Stimulated activated CD8-positive, alpha-beta memory T cell treated with anti-CD3 and anti-CD28 coated beads, Interleukin-4, amount 100 ng/mL, for 48 hours (primary cell): Measurements from ENCODE around the gene SAT1.

Source experiments
- DNase-seq: peaks from one replicate; pipeline ENCODE4 v3.0.0-alpha.2; 2020

SAT1 gene

DNA sequence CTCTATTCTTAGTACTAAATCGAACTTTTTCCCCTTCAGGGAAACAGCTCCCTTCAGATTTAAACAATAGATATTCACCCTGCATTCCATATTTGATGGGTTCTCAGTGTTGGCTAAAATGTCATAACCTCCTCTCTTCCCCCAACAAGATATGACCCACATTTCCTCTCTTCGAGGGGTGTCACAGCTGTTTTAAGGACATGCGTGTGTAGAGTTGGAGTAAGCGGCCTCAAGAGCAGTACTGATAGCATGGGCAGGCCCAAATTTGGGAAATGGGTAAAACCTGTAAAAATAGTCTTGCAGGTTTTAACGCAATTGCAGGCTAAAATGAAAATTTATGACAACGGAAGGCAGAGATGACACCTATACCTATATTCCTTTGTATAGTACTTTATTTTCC is 28.7 kb downstream of the SAT1 start:
- DNase-seq: no peak

DNA sequence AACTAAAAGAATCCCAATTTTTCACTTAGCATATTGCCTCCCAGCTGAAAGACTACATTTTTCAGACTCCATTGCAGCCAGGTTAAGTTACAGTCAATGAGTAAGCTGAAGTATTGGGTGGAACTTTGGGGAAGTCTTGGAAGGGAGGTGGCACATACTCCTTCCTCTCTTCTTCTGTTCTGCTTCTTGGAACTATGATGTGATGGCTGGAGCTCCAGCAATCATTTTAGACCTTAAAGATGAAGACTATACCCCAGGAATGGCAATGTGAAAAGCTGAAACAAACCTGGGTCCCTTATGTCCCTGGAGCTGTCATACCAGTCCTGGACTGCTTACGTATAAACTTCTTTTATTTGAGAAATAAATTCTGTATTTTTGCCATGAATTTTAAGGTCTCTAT is 30.8 kb downstream of the SAT1 start:
- no peak for DNase-seq

DNA sequence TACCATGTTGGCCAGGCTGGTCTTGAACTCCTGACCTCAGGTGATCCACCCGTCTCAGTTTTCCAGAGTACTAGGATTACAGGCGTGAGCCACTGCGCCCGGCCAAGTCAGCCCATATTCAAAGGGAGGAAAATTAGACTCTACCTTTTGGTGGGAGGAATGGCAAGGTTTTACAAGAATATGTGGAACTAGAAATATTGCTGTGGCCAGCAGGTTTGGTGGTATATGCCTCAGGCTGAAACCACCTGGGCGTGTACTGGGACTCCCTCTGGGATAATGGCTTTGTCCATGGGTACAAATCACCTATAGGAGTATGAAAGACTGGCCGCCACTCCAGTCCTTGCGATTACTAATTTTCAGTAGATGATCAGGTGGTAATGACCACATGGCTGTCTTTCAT is 32.4 kb downstream of the SAT1 start:
- no peak for DNase-seq

DNA sequence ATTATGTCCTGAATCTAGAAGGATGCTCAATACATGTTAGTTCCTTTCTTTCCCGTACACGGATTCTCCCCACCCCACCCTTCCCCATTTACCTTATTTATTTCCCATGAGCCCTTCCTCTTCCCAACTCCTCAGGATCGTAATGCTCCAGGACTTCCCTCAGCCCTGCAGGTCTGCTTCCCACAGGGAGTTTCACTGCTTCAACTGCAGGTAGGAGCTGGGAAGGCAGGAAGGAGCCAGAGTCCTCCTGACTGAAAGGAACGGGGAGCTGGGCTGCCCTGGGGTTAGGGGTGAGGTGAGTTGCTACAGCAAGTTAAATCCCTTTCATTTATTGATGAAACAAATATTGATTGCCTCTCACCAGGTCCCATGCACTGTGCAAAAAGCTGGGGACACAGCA is 33.2 kb downstream of the SAT1 start:
- no peak for DNase-seq

DNA sequence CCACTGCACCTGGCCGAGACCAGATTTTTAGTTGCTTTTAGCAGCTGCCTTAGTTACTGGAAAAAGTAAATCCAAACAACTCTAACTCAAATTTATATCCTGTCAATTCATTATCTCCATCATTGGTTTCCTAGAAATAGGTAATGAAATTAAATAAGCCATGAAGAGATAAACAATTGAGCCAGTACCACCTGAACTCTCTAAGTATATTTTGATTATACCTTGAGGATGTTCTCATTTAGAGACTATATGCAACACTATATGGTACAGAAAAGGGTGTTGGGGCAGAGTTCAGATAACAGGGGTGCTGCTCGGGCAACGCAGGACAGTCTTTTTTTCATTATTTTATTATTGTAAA is 35.0 kb downstream of the SAT1 start:
- no peak for DNase-seq

DNA sequence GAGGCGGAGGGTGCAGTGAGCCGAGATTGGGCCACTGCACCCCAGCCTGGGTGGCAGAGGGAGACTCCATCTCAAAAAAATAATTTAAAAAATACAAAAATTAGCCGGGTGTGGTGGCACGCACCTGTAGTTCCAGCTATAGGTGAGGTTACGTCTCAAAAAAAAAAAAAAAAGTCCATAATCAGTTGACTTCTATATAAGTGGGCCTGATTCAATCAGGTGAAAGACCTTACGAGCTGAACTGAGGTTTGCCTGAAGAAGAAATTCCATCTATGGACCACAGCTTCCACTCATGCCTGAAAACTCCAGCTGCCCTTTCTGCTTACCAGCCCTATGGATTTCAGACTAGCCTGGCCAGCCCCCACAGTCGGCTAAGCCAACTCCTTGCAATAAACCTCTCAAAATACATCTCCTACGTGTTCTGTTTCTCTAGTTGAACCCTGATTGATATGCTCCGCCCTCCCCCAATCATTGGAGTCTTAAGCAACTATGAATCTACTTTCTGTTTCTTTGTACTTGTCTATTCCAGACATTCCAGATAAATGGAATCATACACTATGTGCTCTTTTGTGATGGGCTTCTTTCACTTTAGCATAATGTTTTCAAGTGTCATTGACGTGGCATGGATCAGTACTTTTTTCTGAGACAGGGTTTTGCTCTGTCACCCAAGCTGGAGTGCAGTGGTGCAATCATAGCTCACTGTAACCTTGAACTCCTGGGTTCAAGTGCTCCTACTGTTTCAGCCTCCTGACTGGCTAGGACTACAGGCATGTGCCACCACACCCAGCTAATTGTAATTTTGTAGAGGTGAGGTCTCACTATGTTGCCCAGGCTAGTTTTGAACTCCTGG is 36.6 kb downstream of the SAT1 start:
- no peak for DNase-seq

DNA sequence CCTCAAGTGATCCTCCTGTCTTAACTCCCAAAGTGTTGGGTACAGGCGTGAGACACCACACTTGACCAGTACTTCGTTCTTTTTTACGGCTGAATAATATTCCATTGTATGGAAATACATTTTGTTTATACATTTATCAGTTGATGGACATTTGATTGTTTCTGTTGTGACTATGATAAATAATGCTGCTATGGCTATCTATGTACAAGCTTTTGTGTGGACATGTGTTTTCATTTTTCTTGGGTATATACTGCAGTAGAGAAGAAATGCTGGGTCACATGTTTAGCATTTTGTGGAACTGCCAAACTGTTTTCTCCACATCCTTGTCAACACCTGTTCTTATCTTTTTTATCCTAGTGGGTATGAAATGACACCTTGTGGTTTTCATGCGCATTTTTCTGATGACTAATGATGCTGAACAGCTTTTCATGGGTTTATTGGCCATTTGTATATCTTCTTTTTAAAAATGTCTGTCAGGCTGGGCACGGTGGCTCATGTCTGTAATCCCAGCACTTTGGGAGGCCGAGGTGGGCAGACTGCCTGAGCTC is 37.3 kb downstream of the SAT1 start:
- DNase-seq: no peak

DNA sequence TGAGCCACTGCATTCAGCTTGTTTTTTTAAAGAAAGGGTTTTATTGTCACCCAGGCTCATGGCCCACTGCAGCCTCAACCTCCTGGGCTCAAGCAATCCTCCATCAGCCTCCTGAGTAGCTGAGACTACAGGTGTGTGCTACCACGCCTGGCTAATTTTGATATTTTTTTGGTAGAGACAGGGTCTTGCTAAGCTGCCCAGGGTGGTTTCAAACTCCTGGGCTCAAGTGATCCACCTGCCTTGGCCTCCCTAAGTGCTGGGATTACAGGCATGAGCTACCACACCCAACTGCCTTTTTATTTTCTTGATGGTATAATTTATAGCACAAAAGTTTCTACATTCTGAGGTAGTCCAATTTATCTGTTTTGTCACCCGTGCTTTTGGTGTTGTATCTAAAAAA is 38.9 kb downstream of the SAT1 start:
- no peak for DNase-seq

DNA sequence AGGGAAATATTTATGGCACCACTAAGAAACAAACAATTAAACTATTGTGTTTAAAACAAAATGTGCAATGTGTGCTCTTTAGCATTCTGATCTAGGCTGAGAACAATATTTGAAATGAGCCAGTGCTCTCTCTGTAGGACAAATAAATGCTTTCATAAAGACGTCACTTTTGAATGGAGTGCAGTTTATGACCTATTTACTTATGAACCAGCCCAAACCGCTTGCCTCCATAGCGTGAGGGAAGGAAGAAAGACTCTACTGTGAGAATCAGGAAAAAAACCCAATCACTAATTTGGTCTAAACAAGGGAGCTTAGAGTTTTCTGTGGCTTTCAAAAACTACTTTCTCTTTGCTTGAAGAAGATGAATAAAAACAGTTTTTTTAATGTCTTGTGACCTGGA is 39.4 kb downstream of the SAT1 start:
- no peak for DNase-seq

DNA sequence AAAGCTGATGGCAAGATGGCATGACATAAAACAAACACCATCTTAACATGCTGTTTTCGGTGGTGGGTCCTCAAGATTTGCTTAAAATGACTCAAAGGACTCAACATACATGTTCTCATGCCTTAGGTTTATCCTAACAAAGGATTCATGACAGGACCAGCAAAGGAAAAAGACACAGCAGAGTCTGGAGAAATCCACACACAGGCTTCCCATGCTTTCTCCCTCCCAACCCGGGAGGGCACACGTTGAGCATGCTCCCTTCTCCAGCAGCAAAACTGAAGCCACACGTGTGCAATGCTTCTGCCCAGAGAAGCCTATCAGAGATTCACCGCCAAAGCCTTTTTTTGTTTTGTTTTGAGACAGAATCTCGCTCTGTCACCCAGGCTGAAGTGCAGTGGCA is 39.9 kb downstream of the SAT1 start:
- no peak for DNase-seq

DNA sequence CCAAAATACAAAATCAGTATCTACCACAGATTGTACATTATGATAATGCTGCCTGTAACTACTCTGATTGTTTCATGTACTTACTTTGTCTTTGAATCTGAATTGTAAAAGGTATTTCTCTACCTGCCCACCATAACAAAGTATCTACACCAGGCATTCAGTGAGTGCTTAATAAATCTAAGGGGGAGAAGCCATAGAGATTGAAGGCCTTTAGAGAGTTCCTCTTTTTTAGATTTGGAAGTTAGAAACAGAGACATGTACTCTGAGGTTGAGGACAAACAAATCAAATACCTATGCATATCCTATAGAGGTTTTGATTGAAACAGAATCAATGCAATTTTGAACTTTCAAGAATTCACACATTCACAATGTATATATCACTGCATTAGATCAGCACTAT is 42.7 kb downstream of the SAT1 start:
- no peak for DNase-seq

DNA sequence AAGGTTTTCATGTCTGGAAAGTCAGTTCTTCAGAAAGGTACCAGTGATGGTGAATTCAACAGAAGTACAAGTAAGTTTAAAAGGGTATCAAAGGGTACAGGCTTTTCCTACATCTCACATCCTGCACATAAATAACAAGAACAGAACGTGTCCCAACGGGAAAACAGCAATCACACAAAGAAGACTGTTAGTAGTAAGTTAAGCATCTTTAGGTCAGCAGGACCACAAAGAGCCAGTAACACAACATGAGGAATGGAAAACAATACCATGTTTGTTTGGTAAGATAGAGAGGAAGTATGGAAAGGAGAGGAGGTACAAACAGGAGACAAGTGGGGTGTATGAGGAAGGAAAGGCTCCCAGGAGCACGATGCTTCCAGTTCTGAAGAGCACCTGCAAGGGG is 43.2 kb downstream of the SAT1 start:
- DNase-seq: no peak

DNA sequence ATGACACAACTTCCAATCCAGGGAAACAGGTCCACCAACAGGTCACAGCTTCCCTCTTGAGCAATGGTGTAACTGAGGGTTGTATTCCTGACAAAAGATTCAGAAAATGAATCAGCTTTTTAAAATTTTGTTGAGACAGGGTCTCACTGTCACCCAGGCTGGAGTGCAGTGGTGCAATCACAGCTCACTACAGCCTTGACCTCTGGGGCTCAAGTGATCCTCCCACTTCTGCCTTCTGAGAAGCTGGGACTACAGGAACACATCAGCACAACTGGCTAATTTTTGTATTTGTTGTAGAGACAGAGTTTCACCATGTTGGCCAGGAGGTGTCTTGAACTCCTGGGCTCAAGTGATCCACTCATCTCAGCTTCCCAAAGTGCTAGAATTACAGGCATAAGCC is 43.7 kb downstream of the SAT1 start:
- no peak for DNase-seq

DNA sequence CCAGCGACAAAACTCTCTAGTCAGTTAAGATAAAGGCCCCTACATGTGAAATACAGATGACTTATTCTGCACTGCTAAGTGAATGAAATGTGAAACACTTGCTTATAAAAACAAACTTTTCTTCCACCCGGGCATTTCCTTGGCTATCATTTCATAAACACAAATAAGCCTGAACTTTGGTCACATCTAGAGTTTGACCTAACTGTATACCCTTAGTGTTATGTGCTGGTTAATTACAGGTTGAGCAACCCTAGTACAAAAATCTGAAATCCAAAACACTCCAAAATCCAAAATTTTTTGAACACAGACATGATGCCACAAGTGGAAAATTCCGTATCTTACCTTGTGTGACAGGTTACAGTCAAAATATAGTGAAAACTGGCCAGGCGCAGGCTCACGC is 45.9 kb downstream of the SAT1 start:
- DNase-seq: no peak

DNA sequence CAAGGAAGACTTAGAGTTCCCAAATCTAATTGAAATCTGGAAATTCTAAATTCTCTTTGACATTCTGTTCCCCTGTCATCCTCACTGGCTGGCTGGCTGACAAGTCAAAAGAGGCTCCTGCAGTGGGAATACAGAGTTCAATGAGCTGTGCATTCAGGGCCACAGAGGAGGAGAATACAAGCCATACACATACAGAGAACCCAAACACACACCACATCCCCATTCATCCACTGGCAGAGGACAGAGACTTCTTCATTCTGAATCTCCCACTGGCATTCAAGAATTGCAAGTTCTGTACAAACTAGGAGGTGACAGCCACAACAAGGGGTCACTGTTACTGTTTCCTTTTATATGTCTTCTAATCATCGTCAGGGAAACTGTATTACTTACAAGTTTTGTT is 49.7 kb downstream of the SAT1 start:
- DNase-seq: no peak
